SK-N-MC (cell line): ENCODE results near the gene GABPB2.

ENCODE experiments used
- EZH2 ChIP-seq: fragments of 200-600 bp; sonication (generic); IDR thresholded peaks from one replicate; pipeline ENCODE4 v1.6.1; 2017; ENCODE audit warnings: antibody characterized with exemption
- POLR2AphosphoS5 ChIP-seq: IDR thresholded peaks from 2 replicates; pipeline ENCODE4 v1.6.1; 2012; ENCODE audit warnings: mild to moderate bottlenecking, low read depth, low read length, borderline replicate concordance

- TF ChIP-seq POLR2AphosphoS5 (no peak), EZH2 (no peak)
Measured at GRCh38 chr1:151056149-151056548, 14.4 kb upstream of the GABPB2 start.
